ENCODE measurements around the gene RC3H1.

DNA sequence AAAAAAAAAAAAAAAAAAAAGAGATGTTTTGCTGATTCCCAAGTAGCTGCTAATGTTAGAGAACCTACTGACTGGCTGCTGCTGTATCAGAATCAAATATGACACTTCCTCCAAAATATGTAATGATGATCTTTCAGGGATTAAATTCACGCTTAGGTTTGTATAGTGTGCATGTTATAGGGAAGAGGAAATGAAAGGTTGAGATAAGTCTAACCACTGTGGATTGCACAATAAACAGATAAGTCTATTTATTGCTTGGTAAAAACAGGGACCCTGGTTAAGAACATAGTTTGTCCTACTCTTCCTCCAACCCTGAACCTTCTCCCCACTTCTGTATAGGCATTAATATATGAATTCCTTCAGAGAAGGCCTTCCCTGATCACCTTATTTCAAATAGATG lies 13.2 kb downstream of the RC3H1 start:
- TF ChIP-seq, protein P1, sequence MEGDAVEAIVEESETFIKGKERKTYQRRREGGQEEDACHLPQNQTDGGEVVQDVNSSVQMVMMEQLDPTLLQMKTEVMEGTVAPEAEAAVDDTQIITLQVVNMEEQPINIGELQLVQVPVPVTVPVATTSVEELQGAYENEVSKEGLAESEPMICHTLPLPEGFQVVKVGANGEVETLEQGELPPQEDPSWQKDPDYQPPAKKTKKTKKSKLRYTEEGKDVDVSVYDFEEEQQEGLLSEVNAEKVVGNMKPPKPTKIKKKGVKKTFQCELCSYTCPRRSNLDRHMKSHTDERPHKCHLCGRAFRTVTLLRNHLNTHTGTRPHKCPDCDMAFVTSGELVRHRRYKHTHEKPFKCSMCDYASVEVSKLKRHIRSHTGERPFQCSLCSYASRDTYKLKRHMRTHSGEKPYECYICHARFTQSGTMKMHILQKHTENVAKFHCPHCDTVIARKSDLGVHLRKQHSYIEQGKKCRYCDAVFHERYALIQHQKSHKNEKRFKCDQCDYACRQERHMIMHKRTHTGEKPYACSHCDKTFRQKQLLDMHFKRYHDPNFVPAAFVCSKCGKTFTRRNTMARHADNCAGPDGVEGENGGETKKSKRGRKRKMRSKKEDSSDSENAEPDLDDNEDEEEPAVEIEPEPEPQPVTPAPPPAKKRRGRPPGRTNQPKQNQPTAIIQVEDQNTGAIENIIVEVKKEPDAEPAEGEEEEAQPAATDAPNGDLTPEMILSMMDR (IDR thresholded peaks at IDR 0.05; ENCODE audit: control extremely low read depth in 1 of 3, insufficient read depth in 1 of 3, low read depth in 1 of 3, low read length in 3 of 3), result no peak
- TF ChIP-seq EGR1 (IDR thresholded peaks at IDR 0.05; ENCODE audit: borderline replicate concordance, low read depth, low read length) (no peak), YY1 (IDR thresholded peaks at IDR 0.05; ENCODE audit: low read depth, low read length) (no peak), HDAC2 (IDR thresholded peaks at IDR 0.05; ENCODE audit: borderline replicate concordance in 1 of 2, low read depth in 2 of 2, low read length in 2 of 2) (no peak), SIN3A (conservative IDR thresholded peaks at IDR 0.05 in 1 of 2, IDR thresholded peaks at IDR 0.05 in 1 of 2; ENCODE audit: low read depth in 1 of 2, low read length in 2 of 2) (no peak)
- TF ChIP-seq, protein P2, sequence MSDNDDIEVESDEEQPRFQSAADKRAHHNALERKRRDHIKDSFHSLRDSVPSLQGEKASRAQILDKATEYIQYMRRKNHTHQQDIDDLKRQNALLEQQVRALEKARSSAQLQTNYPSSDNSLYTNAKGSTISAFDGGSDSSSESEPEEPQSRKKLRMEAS (IDR thresholded peaks at IDR 0.05), result no peak

Measured in H1 (cell line).